IPS-18a (cell line): ENCODE results near the gene CCDC157.
"Not testable (repeated sequence)": the region's sequence is repeated elsewhere in the genome, so short reads cannot be mapped to it uniquely, and the experiment has no call there.

Experiments
- H3K27ac ChIP-seq: one replicate; pipeline ENCODE4 v1.5.1; 2013; ENCODE audit warnings: low read length
- H3K27me3 ChIP-seq: one replicate; pipeline ENCODE4 v1.6.1; 2013; ENCODE audit warnings: mild to moderate bottlenecking, low read length; ENCODE audit not compliant: control insufficient read depth, insufficient read depth
- H3K36me3 ChIP-seq: one replicate; pipeline ENCODE4 v1.6.1; 2013; ENCODE audit warnings: low read depth, low read length; ENCODE audit not compliant: control insufficient read depth
- H3K4me1 ChIP-seq: one replicate; pipeline ENCODE4 v1.6.1; 2013; ENCODE audit warnings: low read depth, low read length; ENCODE audit not compliant: control insufficient read depth
- H3K4me3 ChIP-seq: one replicate; pipeline ENCODE4 v1.5.1; 2013; ENCODE audit warnings: low read length
- H3K9ac ChIP-seq: one replicate; pipeline ENCODE4 v1.6.1; 2013; ENCODE audit warnings: mild to moderate bottlenecking, low read length, moderate library complexity
- H3K9me3 ChIP-seq: one replicate; pipeline ENCODE4 v1.6.1; 2013; ENCODE audit warnings: low read depth, low read length; ENCODE audit not compliant: control insufficient read depth

The CCDC157 gene

DNA sequence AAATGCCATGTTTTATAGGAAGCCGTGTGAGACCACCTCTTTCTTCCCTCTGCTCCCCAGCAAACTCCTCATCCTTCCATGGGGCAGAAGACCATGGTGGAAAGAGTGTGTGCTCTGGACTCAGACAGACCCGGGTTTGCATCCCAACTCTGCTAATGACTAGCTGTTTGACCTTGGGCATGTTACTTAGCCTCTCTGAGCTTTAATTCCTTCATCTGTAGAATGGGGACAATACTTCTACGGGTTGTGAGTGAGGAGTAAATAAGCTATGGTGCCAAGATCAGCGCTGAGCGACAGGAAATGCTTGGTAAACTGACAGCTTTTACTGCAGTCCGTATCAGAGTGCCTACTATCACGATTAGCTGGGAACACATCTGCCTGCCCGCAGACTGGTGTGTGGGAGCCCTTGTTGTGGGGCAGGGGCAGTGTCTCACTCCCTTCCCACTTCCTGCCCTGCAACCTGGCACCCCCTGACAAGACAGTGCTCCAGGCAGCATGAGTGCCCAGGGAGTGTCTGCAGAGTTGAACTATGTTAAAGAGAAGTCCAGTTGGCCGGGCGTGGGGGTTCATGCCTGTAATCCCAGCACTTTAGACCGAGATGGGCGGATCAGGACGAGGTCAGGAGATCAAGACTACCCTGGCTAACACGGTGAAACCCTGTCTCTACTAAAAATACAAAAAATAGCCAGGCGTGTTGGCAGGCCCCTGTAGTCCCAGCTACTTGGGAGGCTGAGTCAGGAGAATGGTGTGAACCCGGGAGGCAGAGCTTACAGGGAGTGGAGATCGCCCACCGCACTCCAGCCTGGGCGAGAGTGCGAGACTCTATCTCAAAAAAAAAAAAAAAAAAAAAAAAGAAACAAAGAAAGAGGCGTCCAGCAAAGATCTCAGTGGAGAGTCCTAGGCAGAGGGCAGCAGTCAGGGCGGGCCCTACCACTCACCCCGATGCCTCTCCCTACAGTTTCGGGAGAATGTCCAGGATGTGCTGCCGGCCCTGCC lies 42.2 kb downstream of the CCDC157 start:
- H3K4me1 ChIP-seq: peaks cover 18% of the 10 kb centered on the region
- no peak overlapping the region for H3K9ac ChIP-seq
- H3K27ac ChIP-seq: no peak overlapping the region
- peaks cover 33% of the 10 kb centered on the region for H3K27me3 ChIP-seq
- H3K4me3 ChIP-seq: no peak overlapping the region
- H3K36me3 ChIP-seq: no peaks in the 10 kb centered on the region
- no peaks in the 10 kb centered on the region for H3K9me3 ChIP-seq

- no peaks in the 10 kb centered on the region for H3K36me3 ChIP-seq
- peaks cover 18% of the 10 kb centered on the region for H3K4me1 ChIP-seq
- no peak overlapping the region for H3K9ac ChIP-seq
- no peaks in the 10 kb centered on the region for H3K9me3 ChIP-seq
- no peak overlapping the region for H3K4me3 ChIP-seq
- peaks cover 33% of the 10 kb centered on the region for H3K27me3 ChIP-seq
- no peak overlapping the region for H3K27ac ChIP-seq
Observed at GRCh38 chr22:30399718-30400117, 42.9 kb downstream of the CCDC157 start.

- H3K27me3 ChIP-seq: peaks cover 33% of the 10 kb centered on the region
- no peak overlapping the region for H3K27ac ChIP-seq
- H3K4me1 ChIP-seq: peaks cover 18% of the 10 kb centered on the region
Observed at GRCh38 chr22:30400159-30400558, 43.4 kb downstream of the CCDC157 start.

DNA sequence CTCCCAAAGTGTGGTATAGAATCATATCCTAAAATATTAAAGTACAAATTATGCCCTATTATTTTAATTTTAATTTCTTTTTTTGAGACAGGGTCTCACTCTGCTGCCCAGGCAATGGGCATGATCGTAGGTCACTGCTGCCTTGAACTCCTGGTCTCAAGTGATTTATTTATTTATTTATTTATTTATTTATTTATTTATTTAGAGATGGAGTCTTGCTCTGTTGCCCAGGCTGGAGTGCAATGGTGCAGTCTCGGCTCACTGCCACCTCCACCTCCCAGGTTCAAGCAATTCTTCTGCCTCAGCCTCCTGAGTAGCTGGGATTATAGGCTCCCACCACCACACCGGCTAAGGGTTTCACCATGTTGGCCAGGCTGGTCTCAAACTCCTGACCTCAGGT lies 44.2 kb downstream of the CCDC157 start:
- H3K36me3 ChIP-seq, H3K9me3 ChIP-seq, H3K4me3 ChIP-seq, H3K9ac ChIP-seq, H3K27ac ChIP-seq: not testable (repeated sequence)
- peaks cover 27% of the 10 kb centered on the region for H3K27me3 ChIP-seq
- H3K4me1 ChIP-seq: peaks cover 18% of the 10 kb centered on the region

More at GRCh38 chr22:30400159-30400558, 43.4 kb downstream of the CCDC157 start:
- no peaks in the 10 kb centered on the region for H3K9me3 ChIP-seq
- H3K4me3 ChIP-seq: no peak overlapping the region
- no peaks in the 10 kb centered on the region for H3K36me3 ChIP-seq
- no peak overlapping the region for H3K9ac ChIP-seq

- Histone ChIP-seq H3K27ac (no peak overlapping the region), H3K9me3 (no peaks in the 10 kb centered on the region)
Observed at GRCh38 chr22:30402028-30402765, 45.4 kb downstream of the CCDC157 start.

DNA sequence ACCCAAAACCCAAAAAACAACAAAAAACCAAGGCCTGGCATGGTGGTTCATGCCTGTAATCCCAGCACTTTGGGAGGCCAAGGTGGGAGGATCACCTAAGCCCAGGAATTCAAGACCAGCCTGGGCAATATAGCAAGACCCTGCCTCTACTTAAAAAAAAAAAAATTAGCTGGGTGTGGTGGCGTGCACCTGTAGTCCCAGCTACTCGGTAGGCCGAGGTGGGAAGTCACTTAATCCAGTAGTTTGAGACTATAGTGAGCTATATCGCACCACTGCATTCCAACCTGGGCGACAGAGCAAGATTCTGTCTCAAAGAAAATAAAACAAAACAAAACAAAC lies 45.9 kb downstream of the CCDC157 start:
- H3K9ac ChIP-seq, H3K36me3 ChIP-seq, H3K27ac ChIP-seq, H3K9me3 ChIP-seq, H3K4me3 ChIP-seq: not testable (repeated sequence)
- peaks cover 14% of the 10 kb centered on the region for H3K4me1 ChIP-seq
- peaks cover 13% of the 10 kb centered on the region for H3K27me3 ChIP-seq

More at GRCh38 chr22:30402028-30402765, 45.4 kb downstream of the CCDC157 start:
- H3K36me3 ChIP-seq: peaks cover 2% of the 10 kb centered on the region
- peaks cover 18% of the 10 kb centered on the region for H3K4me1 ChIP-seq
- H3K27me3 ChIP-seq: peaks cover 18% of the 10 kb centered on the region
- H3K9ac ChIP-seq: no peak overlapping the region
- no peak overlapping the region for H3K4me3 ChIP-seq

DNA sequence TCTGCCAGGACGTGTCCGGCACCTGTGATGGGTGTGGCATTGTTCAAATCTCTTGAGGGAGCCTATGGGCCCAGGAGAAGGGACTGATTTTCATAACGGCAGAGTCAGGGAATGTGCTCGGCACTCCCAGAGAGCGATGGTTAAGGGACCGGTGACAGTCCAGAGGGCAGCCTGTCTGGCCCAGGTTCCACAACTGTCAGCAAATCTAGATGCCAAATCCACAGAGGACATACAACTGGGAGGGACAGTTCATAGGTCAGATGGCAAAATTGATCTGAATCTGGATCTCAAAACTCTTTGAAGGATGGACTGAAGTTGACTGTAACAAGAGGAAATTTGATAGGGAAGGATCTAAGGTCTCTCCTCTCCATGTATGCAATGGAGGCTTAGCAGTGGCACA lies 47.5 kb downstream of the CCDC157 start:
- no peak overlapping the region for H3K4me3 ChIP-seq
- H3K9ac ChIP-seq: no peak overlapping the region
- no peaks in the 10 kb centered on the region for H3K27me3 ChIP-seq
- H3K4me1 ChIP-seq: peaks cover 8% of the 10 kb centered on the region
- no peak overlapping the region for H3K27ac ChIP-seq
- H3K36me3 ChIP-seq: peaks cover 5% of the 10 kb centered on the region
- no peaks in the 10 kb centered on the region for H3K9me3 ChIP-seq

DNA sequence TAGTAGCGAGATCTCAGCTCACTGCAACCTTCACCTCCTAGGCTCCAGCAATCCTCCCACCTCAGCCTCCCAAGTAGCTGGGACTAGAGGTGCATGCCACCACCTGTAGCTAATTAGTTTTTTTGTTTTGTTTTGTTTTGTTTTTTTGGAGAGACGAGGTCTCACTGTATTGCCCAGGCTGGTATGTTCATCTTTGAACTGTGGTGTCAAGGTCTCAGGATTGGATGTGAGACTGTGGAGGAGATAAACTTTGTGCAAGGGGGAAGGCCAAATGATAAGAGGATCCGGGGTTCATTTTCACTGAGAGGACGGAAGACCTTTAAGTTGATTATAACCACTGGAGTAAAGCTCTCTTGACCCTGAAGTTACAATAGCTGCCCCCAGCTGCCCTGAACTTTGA lies 48.9 kb downstream of the CCDC157 start:
- Histone ChIP-seq H3K36me3 (peaks cover 8% of the 10 kb centered on the region), H3K9ac (no peak overlapping the region), H3K9me3 (no peaks in the 10 kb centered on the region)

GRCh38 chr22:30406400-30406799 lies 49.6 kb downstream of the CCDC157 start:
- no peak overlapping the region for H3K27ac ChIP-seq
- H3K4me1 ChIP-seq: peaks cover 8% of the 10 kb centered on the region
- H3K36me3 ChIP-seq: peaks cover 8% of the 10 kb centered on the region
- H3K9me3 ChIP-seq: no peaks in the 10 kb centered on the region
- H3K27me3 ChIP-seq: no peaks in the 10 kb centered on the region
- H3K9ac ChIP-seq: no peak overlapping the region
- H3K4me3 ChIP-seq: no peak overlapping the region

More for the DNA sequence above, 48.9 kb downstream of the CCDC157 start:
- Histone ChIP-seq H3K4me1 (peaks cover 8% of the 10 kb centered on the region), H3K4me3 (no peak overlapping the region), H3K27me3 (no peaks in the 10 kb centered on the region), H3K27ac (no peak overlapping the region)

DNA sequence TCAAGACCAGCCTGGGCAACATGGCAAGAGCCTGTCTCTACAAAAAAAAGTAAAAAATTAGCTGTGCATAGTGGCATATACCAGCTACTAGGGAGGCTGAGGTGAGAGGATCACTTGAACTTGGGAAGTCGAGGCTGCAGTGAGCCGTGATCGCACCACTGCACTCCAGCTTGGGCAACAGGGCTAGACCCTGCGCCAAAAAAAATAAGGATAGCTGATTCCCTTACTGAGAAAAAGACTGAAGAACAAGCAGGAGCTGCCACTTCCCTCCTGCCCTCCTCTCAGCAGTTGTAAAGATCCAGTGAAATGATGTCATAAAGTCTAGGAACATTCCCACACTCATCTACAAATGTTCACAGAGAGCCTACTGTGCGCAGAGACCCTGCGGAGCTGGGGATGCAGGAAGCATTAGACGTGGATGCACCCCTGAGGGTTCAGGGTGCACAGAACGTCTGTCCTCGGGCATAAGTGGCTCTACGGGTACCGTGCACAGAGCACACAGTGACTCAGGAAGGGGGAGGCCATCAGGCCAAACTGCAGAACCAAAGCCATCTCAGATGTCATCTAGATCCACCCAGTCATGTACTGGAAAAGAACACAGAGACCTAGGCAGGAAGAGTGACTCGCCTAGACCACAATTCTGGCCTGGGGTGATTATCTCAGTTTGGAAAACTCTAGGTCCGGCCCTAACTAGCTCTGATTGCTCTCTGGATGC lies 51.7 kb downstream of the CCDC157 start:
- Histone ChIP-seq H3K9ac (no peak overlapping the region), H3K36me3 (peaks cover 8% of the 10 kb centered on the region), H3K4me3 (no peak overlapping the region), H3K27me3 (no peaks in the 10 kb centered on the region), H3K27ac (no peak overlapping the region), H3K9me3 (no peaks in the 10 kb centered on the region), H3K4me1 (no peaks in the 10 kb centered on the region)

- Histone ChIP-seq H3K36me3 (peaks cover 19% of the 10 kb centered on the region), H3K4me1 (no peaks in the 10 kb centered on the region), H3K4me3 (no peak overlapping the region), H3K27ac (no peak overlapping the region), H3K9me3 (no peaks in the 10 kb centered on the region), H3K27me3 (no peaks in the 10 kb centered on the region), H3K9ac (no peak overlapping the region)
Observed at GRCh38 chr22:30411780-30412179, 55.0 kb downstream of the CCDC157 start.
